HG02798 (cell line): ENCODE data around the gene NAIF1.
"Not testable (repeated sequence)": the region's sequence is repeated elsewhere in the genome, so short reads cannot be mapped to it uniquely, and the experiment has no call there.

Experiments used
- ATAC-seq: cut with Tn5 transposase; IDR thresholded peaks from one replicate; pipeline ENCODE4 v1.9.1; 2021; ENCODE audit warnings: mild to moderate bottlenecking; ENCODE audit not compliant: unreplicated experiment, poor library complexity

The NAIF1 gene

DNA sequence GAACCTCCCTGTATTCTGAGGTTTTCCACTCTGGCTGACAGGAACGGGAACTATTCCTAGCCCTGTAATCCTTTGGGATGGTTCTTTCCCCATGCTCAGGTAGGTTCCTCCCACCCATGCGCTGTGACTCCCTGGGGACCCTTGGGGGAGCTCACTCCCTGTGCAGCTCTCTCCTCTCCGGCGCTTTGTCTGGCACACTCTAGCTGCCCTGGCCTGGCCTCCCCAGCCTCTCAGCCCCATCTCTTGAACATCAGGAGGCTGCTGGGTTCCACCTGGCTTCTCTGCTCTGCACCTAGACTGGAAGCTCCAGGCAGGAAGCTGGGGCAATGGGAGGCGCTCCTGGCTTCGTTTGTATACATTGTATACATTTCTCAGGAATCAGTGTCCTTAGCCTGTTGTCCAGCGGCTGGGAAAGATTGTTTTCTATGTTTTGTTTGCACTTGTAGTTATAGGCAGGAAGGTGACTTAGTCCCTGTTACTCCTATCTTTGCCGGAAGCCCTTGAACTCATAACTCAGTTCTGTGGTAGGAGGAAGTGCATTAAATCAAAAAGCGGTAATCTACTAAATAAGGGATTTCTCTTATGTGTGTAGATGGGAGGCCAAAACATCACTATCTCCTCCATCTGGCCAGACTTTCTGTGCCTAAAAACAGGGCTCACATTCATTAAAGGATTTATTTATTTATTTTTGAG is 21.3 kb upstream of the NAIF1 start:
- no peak for ATAC-seq

DNA sequence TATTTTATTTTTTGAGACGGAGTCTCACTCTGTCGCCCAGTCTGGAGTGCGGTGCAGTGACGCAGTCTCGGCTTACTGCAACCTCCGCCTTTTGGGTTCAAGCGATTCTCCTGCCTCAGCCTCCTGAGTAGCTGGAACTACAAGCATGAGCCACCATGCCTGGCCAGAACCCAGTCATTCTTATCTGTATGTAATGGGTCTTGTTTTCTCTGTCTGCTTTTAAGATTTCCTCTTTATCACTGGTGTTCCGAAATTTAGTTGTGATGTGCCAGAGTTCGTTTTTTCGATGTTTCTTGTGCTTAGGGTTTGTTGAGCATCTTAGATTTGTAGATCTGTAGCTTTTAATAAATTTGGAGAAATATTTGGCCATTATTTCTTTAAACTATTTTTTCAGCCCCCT is 20.1 kb upstream of the NAIF1 start:
- ATAC-seq: no peak

DNA sequence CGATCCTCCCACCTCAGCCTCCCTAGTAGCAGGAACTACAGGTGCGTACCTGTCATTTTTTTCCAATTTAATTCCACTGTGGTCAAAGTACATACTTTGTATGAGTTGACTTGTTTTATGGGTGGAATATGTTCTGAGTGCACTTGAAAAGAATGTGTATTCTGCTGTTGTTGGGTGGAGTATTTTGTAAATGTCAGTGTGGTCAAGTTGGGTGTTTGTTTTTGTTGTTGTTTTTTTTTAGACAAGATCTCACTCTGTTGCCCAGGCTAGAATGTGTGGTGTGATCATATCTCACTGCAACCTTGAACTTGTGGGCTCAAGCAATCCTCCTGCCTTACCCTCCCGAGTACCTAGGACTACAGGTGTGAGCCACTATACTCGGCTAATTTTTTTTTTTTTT is 18.8 kb upstream of the NAIF1 start:
- no peak for ATAC-seq

DNA sequence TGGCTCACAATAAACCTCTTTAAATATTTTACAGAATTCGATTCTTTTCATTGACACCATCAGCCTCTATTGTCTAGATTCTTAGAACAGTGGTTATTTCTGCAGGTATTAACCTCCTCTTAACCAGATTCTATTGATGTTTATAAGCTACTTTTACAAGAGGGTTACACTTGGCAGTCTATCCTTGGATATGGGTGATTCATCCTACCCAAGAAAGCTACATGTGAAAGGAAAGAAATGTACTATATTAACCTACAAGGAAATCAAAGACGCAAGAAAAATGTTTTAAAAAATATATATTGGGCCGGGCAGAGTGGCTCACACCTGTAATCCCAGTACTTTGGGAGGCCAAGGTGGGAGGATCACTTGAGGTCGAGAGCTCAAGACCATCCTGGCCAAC is 17.6 kb upstream of the NAIF1 start:
- no peak for ATAC-seq

DNA sequence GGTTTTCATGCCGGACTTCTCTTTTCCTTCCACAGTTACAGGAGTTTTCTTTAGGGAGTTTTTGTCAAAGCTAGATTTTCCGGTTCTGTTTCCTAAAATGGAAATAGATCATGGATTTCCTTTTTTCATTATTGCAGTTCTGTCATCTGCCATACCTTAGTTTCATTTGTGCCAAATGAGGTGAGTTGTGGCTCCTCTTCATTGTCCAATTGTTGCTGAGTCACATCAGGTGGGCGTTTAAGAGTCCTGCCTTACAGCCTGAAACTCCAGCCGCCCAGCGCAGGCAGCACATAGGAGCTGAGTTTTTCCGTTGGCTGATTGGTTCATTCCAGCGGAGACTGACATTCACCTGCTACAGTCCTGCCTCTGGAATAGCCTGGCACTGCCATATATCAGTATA is 15.0 kb upstream of the NAIF1 start:
- ATAC-seq: no peak

DNA sequence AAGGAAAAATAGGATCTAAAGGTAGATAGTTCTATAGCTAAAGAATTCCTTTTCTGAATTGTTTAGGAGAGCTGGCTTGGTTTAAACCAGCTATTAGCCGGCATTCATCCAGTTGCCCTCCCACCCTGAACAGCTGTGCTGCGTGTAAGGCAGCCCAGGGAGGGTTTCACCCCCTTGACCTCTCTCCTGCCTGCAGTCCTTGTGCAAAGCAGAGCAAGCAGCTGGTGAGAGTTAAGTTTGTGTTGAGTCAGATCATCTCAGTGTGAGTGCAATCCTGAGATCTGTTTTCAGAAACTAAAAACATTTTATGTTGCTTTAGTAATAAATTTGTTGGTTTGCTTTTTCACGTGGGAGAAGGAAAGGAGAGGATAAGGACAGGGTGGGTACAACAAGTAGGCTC is 13.9 kb upstream of the NAIF1 start:
- no peak for ATAC-seq

DNA sequence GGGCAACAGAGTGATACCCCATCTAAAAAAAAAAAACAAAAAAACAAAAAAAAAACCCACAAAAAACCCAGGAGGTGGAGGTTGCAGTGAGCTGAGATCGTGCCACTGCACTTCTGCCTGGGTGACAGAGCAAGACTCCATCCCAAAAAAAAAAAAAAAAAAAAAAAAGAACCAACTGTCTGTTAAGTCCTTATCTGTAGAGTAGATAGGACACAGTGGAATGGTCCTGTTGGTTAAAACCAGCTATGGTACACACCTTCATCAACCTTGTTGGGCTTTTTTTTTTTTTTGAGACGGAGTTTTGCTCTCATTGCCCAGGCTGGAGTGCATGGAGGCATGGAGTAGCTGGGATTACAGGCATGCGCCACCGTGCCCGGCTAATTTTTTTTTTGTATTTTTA is 13.1 kb upstream of the NAIF1 start:
- no peak for ATAC-seq

DNA sequence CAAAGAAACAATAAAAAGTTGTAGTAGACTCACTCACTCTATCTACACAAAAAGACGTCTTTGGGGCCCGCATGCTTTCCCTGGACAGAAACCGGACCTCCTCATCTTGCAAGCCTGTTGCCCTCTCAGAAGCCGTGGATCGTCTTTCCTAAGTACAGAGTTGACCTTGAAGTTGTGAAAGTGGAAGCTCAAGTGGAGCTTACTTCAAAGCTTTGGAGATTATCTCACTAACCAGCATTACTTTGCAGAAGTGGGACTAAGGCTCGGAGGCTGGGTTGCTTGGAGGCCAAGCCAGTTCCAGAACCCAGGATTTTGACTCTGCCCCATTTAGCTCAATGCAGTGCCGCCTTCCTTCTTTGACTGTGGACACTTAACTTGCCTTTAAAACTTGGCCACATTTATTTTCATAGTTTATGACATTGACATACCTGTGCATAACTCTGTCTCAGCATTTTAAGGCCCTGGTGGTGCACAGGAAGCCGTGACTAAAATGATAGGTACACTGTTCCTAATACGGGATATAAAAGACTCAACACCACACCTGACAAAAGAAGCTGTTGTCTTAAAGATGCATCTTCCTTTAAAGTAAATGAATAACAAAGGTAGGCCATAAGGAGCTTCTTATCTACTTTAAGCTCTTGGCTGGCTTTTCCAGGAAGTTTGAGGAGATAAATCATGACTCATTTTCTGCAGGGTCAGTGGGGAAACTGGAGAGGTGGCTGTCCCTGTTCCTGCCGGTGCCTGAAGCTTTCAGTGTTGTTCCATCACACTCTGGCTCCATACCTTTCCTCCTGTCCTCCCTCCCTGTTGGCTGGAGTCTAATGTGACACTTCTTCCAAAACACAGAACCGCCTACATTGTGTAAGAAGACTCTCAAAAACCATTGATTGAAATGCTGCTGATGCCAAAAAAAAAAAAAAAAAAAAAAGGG is 11.6 kb upstream of the NAIF1 start:
- no peak for ATAC-seq

DNA sequence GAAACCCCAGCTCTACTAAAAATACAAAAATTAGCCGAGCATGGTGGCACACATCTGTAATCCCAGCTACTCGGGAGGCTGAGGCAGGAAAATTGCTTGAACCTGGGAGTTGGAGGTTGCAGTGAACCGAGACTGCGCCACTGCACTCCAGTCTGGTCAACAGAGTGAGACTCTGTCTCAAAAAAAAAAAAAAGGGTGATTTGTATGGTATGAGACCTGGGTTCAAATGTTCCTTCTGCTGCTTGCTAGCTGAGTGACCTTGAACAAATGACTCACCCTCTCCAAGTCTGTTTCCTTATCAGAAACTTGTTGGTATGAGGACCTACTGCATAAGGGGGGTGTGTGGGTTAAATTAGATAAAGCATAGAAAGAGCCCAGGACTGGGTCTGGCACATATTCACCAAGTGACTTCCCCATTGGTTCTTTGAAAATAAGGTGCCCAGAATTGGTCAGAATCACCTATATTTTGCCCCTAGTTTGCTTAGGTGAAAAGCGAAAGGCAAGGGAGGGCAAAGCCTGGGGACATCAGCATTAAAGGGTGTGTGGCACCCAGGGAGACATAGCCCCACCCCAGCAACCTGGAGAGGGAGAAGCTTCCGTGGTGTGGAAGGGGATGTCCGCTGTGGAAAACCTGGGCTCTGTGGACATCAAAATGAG is 10.9 kb upstream of the NAIF1 start:
- no peak for ATAC-seq

DNA sequence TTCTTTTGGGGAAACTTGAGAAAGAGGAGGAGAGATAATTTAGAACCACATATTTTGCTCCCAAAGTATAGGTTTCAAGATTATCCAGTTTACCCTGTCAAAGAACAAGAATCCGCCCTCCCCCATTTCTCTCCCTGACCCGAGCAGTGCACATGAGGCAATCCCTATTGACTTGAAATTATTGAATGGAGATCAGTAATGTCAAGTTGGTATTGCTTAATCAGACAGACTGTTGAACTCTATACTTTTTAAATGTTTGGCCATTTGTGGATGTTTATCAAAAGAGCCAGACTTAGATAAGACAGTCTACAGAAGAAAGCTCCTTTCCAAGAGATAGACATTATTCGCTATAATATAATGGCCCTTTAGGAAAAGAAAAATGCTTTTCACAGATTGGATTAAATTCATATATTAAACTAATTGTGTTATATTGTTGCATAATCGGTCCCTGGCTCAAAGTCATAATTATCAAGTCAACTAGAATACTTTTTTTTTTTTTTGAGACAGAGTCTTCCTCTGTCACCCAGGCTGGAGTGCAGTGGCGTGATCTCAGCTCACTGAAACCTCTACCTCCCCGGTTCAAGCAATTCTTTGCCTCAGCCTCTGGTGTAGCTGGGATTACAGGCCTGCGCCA is 6.2 kb upstream of the NAIF1 start:
- no peak for ATAC-seq

DNA sequence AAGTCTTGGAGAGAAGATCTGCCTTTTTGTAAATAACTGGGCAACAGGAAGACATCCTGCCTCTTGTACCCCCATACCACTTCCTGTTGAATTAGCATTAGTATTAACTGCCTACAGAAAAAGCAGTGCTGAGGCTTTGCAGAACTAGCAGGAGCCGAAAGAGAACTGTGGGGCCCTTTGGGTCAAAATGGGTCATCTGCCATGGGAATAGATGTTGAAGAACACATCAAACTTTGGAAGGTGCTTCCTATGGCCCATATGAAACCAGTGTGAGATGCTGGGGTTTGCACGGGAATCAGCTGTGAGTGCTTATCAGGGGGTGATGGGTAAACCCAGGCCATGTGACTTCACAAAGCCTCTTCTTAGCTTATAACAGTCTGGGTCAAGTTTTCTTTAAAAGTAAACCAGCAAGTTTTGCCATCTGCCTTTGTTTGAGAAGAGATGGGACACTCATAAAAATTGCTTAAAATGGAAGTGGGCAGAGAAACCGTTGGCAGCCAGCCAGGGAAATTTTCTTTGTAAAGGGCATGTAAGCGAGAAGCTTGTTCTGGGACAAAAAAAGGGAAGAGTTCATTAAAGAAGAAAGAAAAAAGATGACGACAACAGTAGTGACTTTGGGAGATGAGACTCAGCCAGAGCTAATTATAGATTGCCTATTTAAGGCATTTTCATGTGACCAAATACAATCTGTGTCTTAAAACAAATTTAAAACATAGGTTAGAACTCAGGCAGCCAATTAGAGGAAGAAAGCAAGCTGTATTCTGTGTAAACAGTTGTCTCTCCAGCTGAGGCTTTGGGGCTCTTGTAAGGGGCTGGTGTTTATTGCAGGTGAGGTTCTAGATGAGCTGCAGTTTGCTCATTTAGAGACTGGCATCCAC is 5.3 kb upstream of the NAIF1 start:
- ATAC-seq: no peak

DNA sequence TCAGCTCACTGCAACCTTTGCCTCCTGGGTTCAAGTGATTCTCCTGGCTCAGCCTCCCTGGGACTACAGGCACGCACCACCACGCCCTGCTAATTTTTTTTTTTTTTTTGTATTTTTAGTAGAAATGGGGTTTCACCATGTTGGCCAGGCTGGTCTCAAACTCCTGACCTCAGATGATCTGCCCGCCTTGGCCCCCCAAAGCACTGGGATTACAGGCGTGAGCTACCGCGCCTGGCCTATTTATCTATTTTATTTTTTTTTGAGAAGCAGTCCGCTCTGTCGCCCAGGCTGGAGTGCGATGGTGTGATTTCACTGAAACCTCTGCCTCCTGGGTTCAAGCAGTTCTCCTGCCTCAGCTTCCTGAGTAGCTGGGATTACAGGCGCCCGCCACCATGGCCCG is 4.4 kb upstream of the NAIF1 start:
- ATAC-seq: not testable (repeated sequence)

DNA sequence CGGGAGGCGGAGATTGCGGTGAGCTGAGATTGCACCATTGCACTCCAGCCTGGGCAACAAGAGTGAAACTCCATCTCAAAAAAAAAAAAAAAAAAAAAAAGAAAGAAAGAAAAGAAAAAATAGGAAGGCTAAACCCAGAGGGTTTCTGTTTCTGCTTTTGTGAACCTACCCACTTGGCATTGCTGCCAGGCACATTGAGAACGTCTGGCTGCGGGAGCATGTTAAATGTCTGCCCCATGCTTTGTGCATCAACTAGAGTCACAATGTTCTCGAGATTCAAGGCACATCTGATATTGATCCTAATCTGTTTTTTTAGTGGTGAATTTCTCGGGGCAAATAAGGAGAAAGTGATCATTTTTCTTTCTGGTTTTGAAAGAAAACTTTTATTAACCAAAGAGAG is 3.8 kb upstream of the NAIF1 start:
- ATAC-seq: no peak

DNA sequence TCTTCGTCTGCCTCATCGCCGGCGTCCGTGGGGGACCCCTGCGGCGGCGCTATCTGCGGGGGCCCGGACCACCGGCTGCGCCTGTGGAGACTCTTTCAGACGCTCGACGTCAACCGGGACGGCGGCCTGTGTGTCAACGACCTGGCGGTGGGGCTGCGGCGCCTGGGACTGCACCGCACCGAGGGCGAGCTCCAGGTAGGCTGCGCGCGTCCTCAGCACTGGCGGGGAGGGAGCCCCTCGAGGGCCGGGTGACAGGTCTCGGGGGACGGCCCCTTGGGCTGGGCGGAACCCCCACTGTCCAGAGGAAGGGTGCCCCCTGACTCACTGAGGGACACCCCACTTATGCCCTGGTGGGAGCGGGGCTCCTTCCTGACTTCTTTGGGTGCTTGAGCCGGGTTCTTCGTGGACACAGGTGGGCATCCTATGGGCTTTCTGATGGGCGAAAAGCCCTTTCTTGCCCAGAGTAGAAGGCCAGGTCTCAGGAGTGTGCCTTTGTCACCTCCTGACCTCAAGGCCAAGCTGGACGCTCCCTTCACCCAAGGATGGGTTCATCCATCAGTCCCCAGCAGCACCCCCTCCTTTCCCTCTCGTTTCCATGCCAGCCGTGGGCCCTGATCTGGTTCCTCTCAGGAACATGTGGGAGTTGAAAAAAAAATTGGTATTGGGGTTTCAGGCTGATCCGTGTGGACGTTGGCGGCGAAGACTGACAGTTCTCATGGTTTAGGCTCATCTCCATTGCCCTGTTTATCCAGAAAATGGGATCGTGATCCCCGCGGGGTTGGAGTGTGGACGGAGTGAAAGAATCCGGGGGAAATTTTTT is 1.5 kb upstream of the NAIF1 start:
- no peak for ATAC-seq

DNA sequence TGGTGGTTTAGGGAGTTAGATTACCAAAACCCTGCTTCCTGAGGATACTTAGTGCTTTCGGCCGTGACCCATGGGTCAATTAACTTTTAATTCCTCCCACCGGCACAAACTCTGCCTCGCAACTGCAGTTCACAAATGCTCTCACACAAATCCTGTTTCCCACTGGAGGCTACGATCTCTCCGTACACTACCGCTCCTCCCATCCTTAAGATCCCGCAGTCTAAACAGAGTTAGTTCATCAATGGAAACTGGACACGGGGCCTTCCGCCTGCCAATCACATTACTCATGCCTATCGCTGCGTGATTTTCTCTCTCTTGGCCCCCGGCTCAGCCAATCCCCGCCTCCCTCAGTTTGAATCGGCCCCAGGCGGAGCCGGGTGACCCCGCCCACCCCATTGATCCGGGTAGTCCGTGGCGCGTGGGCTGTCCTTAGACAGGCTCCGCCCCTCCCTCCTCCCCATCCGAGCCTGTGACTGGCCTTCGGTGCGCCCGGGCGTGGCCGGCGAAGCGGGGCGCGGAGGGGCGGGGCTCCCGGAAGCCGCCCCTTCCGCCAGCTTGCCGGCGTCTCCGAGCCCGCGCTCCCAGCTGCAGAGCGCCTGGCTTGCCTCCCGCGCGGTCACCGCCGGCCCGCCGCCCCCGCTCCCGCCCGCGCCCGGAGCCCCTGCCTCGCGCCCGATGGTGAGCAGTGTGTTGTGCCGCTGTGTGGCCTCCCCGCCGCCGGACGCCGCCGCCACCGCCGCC is 695 bp upstream of the NAIF1 start, which contains the start of gene SLC25A25:
Gene SLC25A25 (plus strand): TSS at position 588 of the 741 bp plus-strand sequence. CDS start 88 bp downstream, at position 676.
- ATAC-seq: peak; percentile 80

DNA sequence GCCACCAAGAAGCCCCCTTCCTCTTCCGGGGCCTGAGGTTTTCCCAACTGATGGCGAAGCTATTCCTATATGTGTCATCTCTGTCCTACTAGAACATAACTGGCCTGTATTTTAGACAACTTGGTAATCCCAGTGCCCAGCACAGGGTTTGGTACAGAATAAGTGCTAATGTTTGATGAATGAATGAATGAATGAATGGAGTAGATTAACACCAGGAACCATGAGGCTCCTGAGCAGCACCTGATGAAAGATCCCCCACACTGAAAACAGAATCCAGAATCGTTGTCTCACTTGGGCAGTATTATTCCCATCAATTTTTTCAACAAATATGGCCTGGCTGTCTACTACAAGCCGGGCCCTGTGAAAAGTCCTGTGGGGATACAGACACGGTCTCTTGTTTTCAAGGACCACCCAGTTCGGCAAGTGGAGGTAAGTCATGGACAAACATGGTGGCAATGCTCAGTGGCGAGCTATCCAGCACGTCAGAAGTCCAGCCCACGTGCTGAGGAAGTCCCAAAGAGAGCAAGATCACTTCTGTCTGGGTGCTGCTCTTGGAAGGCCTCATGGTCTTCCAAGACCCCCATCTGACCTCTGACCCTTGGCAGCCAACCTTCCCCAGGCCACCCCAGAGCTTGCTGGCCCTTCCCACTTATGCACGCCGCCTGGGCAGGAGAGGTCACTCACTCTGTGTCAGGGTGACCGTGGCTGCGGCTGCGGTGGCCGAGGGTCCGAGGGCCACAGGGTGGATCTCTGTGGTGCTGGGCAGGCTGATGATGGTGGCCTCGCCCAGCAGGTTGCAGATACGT is 1.0 kb downstream of the NAIF1 start:
- ATAC-seq: no peak
